HEK293 (cell line): ENCODE measurements around the gene IKZF1.

Experiments
- CTCF ChIA-PET: fragments of 350-600 bp; formaldehyde crosslinking; extraction: SDS; loops from one replicate; lab custom pipeline; 2021; ENCODE audit warnings: antibody characterized with exemption; lab: Yijun Ruan, JAX
- POLR2A ChIA-PET: fragments of 300-600 bp; formaldehyde crosslinking; extraction: SDS; loops from one replicate; lab custom pipeline; 2020; ENCODE audit warnings: antibody characterized with exemption, inconsistent platforms; lab: Yijun Ruan, JAX
- H3K27ac ChIP-seq: fragments of 200-500 bp; sonication (Bioruptor generic); 2 replicates; pipeline ENCODE4 v1.5.1; 2014; ENCODE audit warnings: low read depth, low read length, control low read depth, inconsistent platforms; ENCODE audit errors: extremely low read depth
- H3K36me3 ChIP-seq, 2 experiments: fragments of 200-500 bp in 1 of 2; sonication (Bioruptor generic) in 1 of 2; 1 replicate in 1 of 2; 2 replicates in 1 of 2; pipeline ENCODE4 v1.5.1; 2014 to 2017; ENCODE audit warnings: inconsistent platforms in 2 of 2, low read length in 2 of 2; ENCODE audit not compliant: control insufficient read depth in 2 of 2, insufficient read depth in 1 of 2
- H3K4me1 ChIP-seq: fragments of 200-500 bp; sonication (Bioruptor generic); 2 replicates; pipeline ENCODE4 v1.5.1; 2014; ENCODE audit warnings: mild to moderate bottlenecking, low read length, inconsistent platforms; ENCODE audit not compliant: control insufficient read depth, insufficient read depth
- H3K4me3 ChIP-seq: 2 replicates; pipeline ENCODE4 v1.5.1; 2011; ENCODE audit warnings: low read depth, mild to moderate bottlenecking, control low read depth, low read length, moderate library complexity
- H3K9me3 ChIP-seq: fragments of 200-500 bp; sonication (Bioruptor generic); 2 replicates; pipeline ENCODE4 v1.5.1; 2014; ENCODE audit warnings: low read depth, low read length, inconsistent platforms; ENCODE audit not compliant: control insufficient read depth, insufficient read depth
- AEBP2 ChIP-seq: fragments of 450-650 bp; formaldehyde crosslinking; IDR thresholded peaks from 2 replicates; pipeline ENCODE4 v1.5.1; 2016; ENCODE audit warnings: missing biosample characterization, missing genetic modification characterization, borderline replicate concordance
- GFI1B ChIP-seq: fragments of 450-650 bp; formaldehyde crosslinking; IDR thresholded peaks from 2 replicates; pipeline ENCODE4 v1.5.1; 2016; ENCODE audit warnings: missing biosample characterization, missing genetic modification characterization
- HOXC10 ChIP-seq: sonication (generic); formaldehyde crosslinking; IDR thresholded peaks from 2 replicates; pipeline ENCODE4 v1.8.1; 2023; ENCODE audit warnings: mild to moderate bottlenecking, missing genetic modification reagents
- OSR2 ChIP-seq: fragments of 450-650 bp; formaldehyde crosslinking; IDR thresholded peaks from 2 replicates; pipeline ENCODE4 v1.5.1; 2016; ENCODE audit warnings: missing biosample characterization, missing genetic modification characterization
- PBX3 ChIP-seq: sonication (generic); formaldehyde crosslinking; IDR thresholded peaks from 2 replicates; pipeline ENCODE4 v1.8.1; 2022; ENCODE audit warnings: mild to moderate bottlenecking, moderate library complexity, missing genetic modification reagents
- SALL2 ChIP-seq: fragments of 450-650 bp; formaldehyde crosslinking; IDR thresholded peaks from 2 replicates; pipeline ENCODE4 v1.5.0; 2017; ENCODE audit warnings: missing biosample characterization, mild to moderate bottlenecking, missing genetic modification characterization, borderline replicate concordance
- SP2 ChIP-seq: fragments of 450-650 bp; formaldehyde crosslinking; IDR thresholded peaks from 2 replicates; pipeline ENCODE4 v1.5.1; 2016; ENCODE audit warnings: missing biosample characterization, missing genetic modification characterization
- YY1 ChIP-seq: fragments of 450-650 bp; formaldehyde crosslinking; IDR thresholded peaks from 2 replicates; pipeline ENCODE4 v1.5.1; 2018; ENCODE audit warnings: missing biosample characterization, missing genetic modification characterization
- ZBTB44 ChIP-seq: fragments of 450-650 bp; IDR thresholded peaks from 2 replicates; pipeline ENCODE4 v1.5.1; 2018; ENCODE audit warnings: missing biosample characterization, mild to moderate bottlenecking, missing genetic modification characterization
- ZEB2 ChIP-seq: fragments of 450-650 bp; formaldehyde crosslinking; IDR thresholded peaks from 2 replicates; pipeline ENCODE4 v1.5.1; 2016; ENCODE audit warnings: missing biosample characterization, missing genetic modification characterization
- ZNF132 ChIP-seq: fragments of 450-650 bp; formaldehyde crosslinking; IDR thresholded peaks from 2 replicates; pipeline ENCODE4 v1.5.1; 2017; ENCODE audit warnings: missing biosample characterization, missing genetic modification characterization, borderline replicate concordance
- ZNF155 ChIP-seq: fragments of 450-650 bp; formaldehyde crosslinking; IDR thresholded peaks from 2 replicates; pipeline ENCODE4 v1.5.1; 2016; ENCODE audit warnings: missing biosample characterization, missing genetic modification characterization
- ZNF157 ChIP-seq: fragments of 450-650 bp; formaldehyde crosslinking; IDR thresholded peaks from 2 replicates; pipeline ENCODE4 v1.5.1; 2016; ENCODE audit warnings: missing biosample characterization, missing genetic modification characterization
- ZNF16 ChIP-seq: fragments of 450-650 bp; formaldehyde crosslinking; IDR thresholded peaks from 2 replicates; pipeline ENCODE4 v1.5.1; 2016; ENCODE audit warnings: low read depth, missing biosample characterization, missing genetic modification characterization
- ZNF174 ChIP-seq: fragments of 450-650 bp; formaldehyde crosslinking; IDR thresholded peaks from 2 replicates; pipeline ENCODE4 v1.5.0; 2017; ENCODE audit warnings: missing biosample characterization, mild to moderate bottlenecking, missing genetic modification characterization
- ZNF19 ChIP-seq: fragments of 450-650 bp; formaldehyde crosslinking; IDR thresholded peaks from 2 replicates; pipeline ENCODE4; 2016; ENCODE audit warnings: missing biosample characterization, missing genetic modification characterization, low read depth
- ZNF248 ChIP-seq: fragments of 450-650 bp; formaldehyde crosslinking; IDR thresholded peaks from 2 replicates; pipeline ENCODE4 v1.5.1; 2017; ENCODE audit warnings: missing biosample characterization, missing genetic modification characterization
- ZNF394 ChIP-seq: fragments of 450-650 bp; formaldehyde crosslinking; IDR thresholded peaks from 2 replicates; pipeline ENCODE4 v1.5.1; 2016; ENCODE audit warnings: missing biosample characterization, missing genetic modification characterization, mild to moderate bottlenecking, moderate library complexity, borderline replicate concordance
- ZNF48 ChIP-seq: fragments of 450-650 bp; formaldehyde crosslinking; IDR thresholded peaks from 2 replicates; pipeline ENCODE4 v1.5.1; 2016; ENCODE audit warnings: missing biosample characterization, missing genetic modification characterization
- ZNF513 ChIP-seq: fragments of 450-650 bp; IDR thresholded peaks from 2 replicates; pipeline ENCODE4 v1.5.1; 2018; ENCODE audit warnings: missing biosample characterization, missing genetic modification characterization
- ZNF529 ChIP-seq: fragments of 450-650 bp; formaldehyde crosslinking; IDR thresholded peaks from 2 replicates; pipeline ENCODE4 v1.5.1; 2017; ENCODE audit warnings: missing genetic modification characterization, missing biosample characterization; ENCODE audit not compliant: insufficient replicate concordance
- ZNF544 ChIP-seq: fragments of 450-650 bp; formaldehyde crosslinking; IDR thresholded peaks from 2 replicates; pipeline ENCODE4 v1.5.0; 2017; ENCODE audit warnings: missing biosample characterization, missing genetic modification characterization
- ZNF629 ChIP-seq: fragments of 450-650 bp; formaldehyde crosslinking; IDR thresholded peaks from 2 replicates; pipeline ENCODE4 v1.5.1; 2017; ENCODE audit warnings: missing biosample characterization, missing genetic modification characterization
- ZNF664 ChIP-seq: fragments of 450-650 bp; formaldehyde crosslinking; IDR thresholded peaks from 2 replicates; pipeline ENCODE4 v1.5.1; 2016; ENCODE audit warnings: missing biosample characterization, missing genetic modification characterization
- ZNF791 ChIP-seq: fragments of 450-650 bp; formaldehyde crosslinking; IDR thresholded peaks from 2 replicates; pipeline ENCODE4 v1.5.1; 2016; ENCODE audit warnings: missing biosample characterization, missing genetic modification characterization
- ZSCAN30 ChIP-seq: fragments of 450-650 bp; IDR thresholded peaks from 2 replicates; pipeline ENCODE4 v1.5.1; 2018; ENCODE audit warnings: missing biosample characterization, mild to moderate bottlenecking, missing genetic modification characterization, moderate library complexity
- ZXDB ChIP-seq: fragments of 450-650 bp; formaldehyde crosslinking; IDR thresholded peaks from 2 replicates; pipeline ENCODE4 v1.5.1; 2016; ENCODE audit warnings: missing biosample characterization, missing genetic modification characterization

Gene IKZF1

DNA sequence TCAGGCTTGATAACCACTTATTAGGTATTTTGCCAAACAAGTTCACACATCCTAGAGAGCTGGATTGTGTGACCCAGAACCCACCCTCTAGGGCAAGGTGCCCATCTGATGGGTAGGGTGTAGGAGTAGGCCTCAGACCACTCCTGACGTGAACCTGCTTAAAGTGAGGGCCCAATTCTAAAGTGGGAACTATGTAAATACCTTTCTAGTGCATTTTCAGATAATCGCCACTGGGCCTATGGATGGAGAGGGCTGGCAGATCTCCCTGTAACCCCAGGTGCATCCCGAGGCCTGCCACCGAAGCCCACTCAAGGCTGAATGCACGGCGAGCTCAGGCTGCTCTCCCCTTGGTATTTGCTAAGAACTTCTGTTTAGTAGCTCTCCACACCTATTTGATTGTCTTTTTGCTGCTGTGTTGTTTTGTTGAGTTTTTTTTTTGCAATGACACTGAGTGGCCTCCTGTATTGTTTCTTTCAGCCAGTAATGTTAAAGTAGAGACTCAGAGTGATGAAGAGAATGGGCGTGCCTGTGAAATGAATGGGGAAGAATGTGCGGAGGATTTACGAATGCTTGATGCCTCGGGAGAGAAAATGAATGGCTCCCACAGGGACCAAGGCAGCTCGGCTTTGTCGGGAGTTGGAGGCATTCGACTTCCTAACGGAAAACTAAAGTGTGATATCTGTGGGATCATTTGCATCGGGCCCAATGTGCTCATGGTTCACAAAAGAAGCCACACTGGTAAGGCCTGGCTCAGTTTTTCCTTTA, 71.7 kb downstream of the IKZF1 start:
- no peak overlapping the region for H3K27ac ChIP-seq
- ChIA-PET POLR2A (no interaction called here), CTCF (interaction anchor here (0.6 kb wide), 1 partner anchor 914 kb away, joined by 4 read pairs; no protein-coding TSS in a partner anchor)
- H3K36me3 ChIP-seq = no peaks in the 10 kb centered on the region
- TF ChIP-seq ZNF248 (tag by site-specific recombination) (no peak), ZNF664 (tag by site-specific recombination) (no peak), ZNF791 (no peak), AEBP2 (tag by site-specific recombination) (no peak), GFI1B (tag by site-specific recombination) (no peak)
- H3K4me1 ChIP-seq = no peaks in the 10 kb centered on the region
- H3K4me3 ChIP-seq = no peak overlapping the region
- no peaks in the 10 kb centered on the region for H3K9me3 ChIP-seq

- H3K9me3 ChIP-seq = no peaks in the 10 kb centered on the region
- H3K36me3 ChIP-seq = no peaks in the 10 kb centered on the region
- TF ChIP-seq ZNF629 (tag by site-specific recombination) = no peak
- TF ChIP-seq ZNF544 (tag by site-specific recombination) = no peak
- no peak for TF ChIP-seq PBX3
- TF ChIP-seq ZNF157 = no peak
- TF ChIP-seq ZNF48 (tag by site-specific recombination) = no peak
- no peak for TF ChIP-seq ZNF16 (tag by site-specific recombination)
- TF ChIP-seq ZSCAN30 (tag by site-specific recombination) = no peak
- TF ChIP-seq ZNF19 (tag by site-specific recombination) = no peak
- no peak for TF ChIP-seq SALL2 (tag by site-specific recombination)
- no peak for TF ChIP-seq HOXC10 (CRISPR knock-in tag)
- no peak for TF ChIP-seq SP2 (tag by site-specific recombination)
- H3K4me3 ChIP-seq = no peak overlapping the region
- no peak overlapping the region for H3K27ac ChIP-seq
- no peaks in the 10 kb centered on the region for H3K4me1 ChIP-seq
- CTCF ChIA-PET = interaction anchor here (0.6 to 1.3 kb wide), 5 partner anchors 16 to 913 kb away, joined by 3 to 6 read pairs (median 4); no protein-coding TSS in a partner anchor
- POLR2A ChIA-PET = no interaction called here
Observed at GRCh38 chr7:50377356-50377755, 72.8 kb downstream of the IKZF1 start.

DNA sequence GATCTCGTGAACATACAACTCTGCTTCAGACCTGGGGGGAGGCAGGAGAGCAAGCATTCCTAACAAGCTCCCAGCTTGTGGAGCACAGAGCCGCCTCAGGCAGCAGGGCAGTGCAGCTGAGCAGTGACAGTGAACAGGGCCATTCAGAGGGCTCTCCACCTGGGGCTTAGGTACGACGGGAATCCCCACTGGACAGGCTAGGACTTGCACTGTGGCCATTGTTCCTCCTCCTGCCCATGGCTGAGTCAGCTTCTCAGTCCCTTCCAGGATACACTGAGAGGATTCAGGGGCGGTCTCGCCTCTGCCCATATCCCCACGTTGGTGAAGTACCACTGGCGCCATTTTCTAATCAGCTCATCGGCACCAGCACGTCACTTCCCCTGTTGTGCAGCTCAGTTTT, 74.6 kb downstream of the IKZF1 start:
- H3K36me3 ChIP-seq = no peaks in the 10 kb centered on the region
- no peak overlapping the region for H3K4me3 ChIP-seq
- ChIA-PET POLR2A (no interaction called here), CTCF (no interaction called here)
- TF ChIP-seq ZNF174 (tag by site-specific recombination) (no peak), ZNF132 (tag by site-specific recombination) (no peak), ZNF155 (tag by site-specific recombination) (no peak), ZNF157 (no peak), ZNF529 (no peak), OSR2 (tag by site-specific recombination) (no peak), ZNF513 (tag by site-specific recombination) (no peak), ZXDB (tag by site-specific recombination) (no peak), YY1 (tag by site-specific recombination) (no peak), ZBTB44 (tag by site-specific recombination) (no peak), ZEB2 (tag by site-specific recombination) (no peak), ZNF394 (no peak)
- no peaks in the 10 kb centered on the region for H3K9me3 ChIP-seq
- H3K4me1 ChIP-seq = no peaks in the 10 kb centered on the region
- no peak overlapping the region for H3K27ac ChIP-seq
